NCI-H1048 (cell line): ENCODE data around the gene TLR6.

Experiments used
- DNase-seq: peaks from one replicate; lab custom pipeline; 2025; lab: John Stamatoyannopoulos, UW

Gene TLR6, protein sequence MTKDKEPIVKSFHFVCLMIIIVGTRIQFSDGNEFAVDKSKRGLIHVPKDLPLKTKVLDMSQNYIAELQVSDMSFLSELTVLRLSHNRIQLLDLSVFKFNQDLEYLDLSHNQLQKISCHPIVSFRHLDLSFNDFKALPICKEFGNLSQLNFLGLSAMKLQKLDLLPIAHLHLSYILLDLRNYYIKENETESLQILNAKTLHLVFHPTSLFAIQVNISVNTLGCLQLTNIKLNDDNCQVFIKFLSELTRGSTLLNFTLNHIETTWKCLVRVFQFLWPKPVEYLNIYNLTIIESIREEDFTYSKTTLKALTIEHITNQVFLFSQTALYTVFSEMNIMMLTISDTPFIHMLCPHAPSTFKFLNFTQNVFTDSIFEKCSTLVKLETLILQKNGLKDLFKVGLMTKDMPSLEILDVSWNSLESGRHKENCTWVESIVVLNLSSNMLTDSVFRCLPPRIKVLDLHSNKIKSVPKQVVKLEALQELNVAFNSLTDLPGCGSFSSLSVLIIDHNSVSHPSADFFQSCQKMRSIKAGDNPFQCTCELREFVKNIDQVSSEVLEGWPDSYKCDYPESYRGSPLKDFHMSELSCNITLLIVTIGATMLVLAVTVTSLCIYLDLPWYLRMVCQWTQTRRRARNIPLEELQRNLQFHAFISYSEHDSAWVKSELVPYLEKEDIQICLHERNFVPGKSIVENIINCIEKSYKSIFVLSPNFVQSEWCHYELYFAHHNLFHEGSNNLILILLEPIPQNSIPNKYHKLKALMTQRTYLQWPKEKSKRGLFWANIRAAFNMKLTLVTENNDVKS

DNA sequence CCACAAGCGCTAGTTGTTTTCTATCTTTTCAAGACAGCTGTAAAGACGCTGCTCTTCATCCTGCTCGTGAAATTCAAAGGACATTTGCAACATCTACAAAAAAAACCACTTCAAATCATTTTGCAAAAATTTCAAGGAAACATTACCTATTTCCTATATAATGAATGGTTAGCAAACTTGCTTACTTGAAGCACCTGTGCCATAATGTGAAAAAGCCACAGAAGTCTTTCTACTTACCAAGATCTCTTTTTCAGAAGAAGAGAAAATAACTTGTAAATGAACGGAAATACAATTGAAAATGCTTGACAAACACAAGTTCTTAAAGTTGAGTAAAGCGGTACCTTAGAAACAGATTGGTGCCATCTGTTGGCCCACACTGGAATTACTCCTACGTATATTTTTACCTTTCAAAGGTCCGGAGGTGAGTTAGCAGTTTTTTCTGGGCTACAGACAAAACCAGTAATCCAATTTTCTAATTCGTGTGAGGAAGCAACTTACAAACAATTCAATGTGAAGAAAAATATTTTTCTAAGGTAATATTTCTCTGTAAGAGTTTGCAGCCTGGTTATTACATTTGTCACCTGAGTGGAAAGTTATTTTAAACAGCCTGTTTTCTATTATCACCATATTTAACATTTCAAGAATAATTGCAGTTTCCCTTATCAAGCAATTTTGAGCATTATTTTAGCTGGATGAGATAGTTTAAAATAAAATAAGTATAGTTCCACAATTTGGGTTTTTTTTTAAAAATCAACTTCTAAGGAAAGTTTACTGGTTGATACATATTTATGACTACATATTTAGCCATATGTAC is at the start of gene TLR6:
Gene TLR6, minus strand, starts transcription at position 294 of the 814 bp plus-strand sequence. CDS start 27,344 bp downstream, outside the sequence.
- peak; percentile 35 for DNase-seq

DNA sequence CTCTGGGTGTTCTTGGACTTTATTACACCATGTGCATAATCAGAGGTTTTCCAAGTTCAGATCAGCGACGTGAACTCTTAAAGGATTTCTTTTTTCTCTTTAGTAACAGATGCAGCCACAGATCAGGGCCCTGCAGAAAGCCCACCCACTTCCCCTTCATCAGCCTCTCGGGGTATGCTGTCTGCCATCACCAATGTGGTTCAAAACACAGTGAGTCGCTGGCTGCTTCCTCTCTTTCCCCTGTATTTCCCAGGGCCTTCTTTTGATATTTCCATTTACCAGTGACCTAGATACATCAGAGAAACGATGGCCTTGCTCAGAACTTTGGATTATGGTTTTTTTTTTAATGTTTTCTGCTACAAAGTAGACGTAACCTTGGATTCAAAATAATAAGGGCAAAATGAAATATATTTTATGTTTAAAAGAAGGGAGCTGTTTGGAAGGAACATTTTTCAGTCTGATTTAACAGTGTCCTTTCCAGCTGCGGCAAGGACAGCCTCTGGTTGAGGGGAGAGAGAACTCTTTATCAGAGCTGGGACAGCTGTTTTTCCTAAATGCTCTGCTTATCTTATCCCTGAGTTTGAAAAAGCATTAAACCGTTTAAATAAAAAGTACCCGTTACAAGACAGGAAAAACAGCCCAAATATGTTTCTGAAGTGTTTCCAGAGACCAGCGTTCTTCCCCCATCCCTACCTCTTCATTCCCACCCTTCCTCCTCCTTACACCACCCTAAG is 49.2 kb upstream of the TLR6 start:
- no peak for DNase-seq

DNA sequence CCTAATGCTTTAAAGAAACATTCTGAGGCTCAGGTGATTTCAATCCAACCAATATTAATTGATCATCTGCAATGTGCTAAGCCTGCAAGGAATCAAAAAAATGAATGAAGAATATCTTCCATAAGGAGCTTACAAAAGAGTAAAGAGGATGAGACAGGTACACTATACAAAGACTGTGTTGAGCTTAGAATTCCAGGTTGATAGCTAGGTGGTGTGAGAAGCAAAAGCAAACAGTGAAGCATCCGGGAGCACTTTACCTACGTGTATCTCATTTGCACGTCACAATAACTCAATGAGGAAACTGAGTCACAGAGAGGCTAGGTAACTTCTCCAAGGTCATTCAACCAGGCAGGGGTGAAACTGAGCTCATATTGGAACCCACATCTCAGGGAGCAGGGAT is 48.1 kb upstream of the TLR6 start:
- DNase-seq: no peak

DNA sequence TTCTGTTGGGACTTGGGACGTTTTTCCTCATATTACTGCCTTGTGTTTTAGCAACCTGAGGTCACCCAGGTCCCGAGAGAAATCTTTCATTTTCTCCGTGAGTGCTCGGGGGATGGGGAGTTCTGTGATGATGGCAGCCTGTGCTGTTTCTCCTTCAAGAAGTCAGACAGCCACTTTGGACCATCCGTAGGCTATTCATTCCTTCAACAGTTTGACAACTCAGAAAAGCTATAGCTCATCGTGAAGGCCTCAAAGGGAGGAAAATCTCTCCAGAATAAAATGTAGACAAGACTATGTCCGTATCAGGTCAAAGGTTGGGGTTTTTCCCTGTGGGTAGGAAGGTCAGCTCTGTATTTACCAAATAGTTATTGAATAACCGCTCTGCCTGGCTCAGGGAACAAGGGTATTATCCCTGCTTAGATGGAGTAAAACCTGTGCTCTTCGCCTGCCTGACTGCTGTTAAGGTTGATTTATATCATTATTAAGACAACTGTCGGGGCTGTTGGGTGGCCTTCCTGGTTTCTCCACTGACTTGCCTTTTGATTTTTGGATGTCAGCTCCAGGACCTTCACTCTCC is 47.6 kb upstream of the TLR6 start:
- no peak for DNase-seq

DNA sequence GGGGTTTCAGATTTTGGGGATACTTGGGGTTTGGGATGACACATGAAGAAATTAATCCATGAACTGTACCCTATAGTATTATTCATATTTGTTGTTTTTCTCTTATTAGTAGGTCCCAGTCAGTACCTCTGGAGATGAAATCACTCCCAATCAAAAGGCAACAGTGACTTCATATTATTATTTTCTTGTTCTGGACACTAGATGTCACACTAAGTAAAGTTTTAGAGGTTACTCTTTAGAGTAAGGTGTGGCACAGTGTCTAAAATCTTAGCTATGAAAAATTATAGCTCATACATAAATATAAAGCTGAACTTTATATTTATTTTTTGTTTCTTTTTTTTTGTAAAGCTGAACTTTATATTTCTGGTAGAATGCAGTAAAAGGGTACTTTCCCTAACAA is 46.1 kb upstream of the TLR6 start:
- peak; percentile 23 for DNase-seq

DNA sequence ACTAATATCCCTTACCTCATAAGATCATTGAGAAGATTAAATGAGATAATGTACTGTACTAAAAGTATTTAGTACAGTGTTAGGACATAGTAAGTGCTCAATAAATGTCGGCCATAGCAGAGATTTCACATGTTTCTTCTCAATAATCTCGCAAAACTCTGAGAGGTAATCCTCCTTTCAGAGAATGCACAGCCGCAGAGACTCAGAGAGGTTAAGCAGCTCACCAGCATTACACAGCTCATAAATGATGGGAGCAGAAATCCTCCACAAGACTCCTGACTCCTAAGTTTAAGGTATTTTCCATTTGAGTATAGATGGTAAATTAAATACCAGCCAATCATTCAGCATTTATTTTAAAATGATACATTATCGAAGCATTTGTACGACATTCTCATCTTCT is 45.6 kb upstream of the TLR6 start:
- no peak for DNase-seq

DNA sequence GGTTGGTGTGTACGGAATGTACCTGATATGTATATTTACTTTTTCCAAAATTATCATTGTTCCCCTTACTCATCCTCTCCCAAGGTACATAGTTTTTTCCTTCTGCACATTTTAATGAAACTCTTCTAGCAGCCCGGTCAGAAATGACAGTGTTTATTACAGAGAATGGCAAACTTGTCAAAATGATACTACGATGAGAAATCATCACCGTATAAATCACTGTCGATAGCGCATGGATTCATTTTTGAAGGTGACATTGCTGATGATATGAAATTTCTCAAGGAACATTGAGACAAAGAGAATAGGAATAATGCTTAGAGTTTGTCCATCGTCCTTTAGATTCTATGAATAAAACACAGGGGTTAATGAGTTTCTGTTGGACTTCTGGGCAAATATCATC is 41.6 kb upstream of the TLR6 start:
- DNase-seq: no peak

DNA sequence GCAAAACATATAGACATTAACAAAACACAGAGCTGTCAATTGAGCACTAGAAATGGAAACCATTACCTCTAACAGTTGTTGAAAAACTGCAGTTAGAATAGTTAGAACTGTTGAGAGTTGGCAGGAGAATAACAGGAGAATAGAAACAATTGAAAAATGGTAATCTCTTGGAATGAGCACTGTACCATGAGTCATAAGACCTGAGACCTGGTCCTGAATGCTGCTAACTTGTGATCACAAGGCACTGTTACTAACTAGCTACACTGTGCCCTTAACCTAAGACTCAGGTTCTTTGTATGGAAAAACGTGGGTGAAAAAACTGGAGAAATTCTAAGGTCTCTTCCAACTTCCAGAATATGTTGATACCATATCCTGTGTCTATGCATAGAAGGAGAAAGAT is 40.3 kb upstream of the TLR6 start:
- no peak for DNase-seq

DNA sequence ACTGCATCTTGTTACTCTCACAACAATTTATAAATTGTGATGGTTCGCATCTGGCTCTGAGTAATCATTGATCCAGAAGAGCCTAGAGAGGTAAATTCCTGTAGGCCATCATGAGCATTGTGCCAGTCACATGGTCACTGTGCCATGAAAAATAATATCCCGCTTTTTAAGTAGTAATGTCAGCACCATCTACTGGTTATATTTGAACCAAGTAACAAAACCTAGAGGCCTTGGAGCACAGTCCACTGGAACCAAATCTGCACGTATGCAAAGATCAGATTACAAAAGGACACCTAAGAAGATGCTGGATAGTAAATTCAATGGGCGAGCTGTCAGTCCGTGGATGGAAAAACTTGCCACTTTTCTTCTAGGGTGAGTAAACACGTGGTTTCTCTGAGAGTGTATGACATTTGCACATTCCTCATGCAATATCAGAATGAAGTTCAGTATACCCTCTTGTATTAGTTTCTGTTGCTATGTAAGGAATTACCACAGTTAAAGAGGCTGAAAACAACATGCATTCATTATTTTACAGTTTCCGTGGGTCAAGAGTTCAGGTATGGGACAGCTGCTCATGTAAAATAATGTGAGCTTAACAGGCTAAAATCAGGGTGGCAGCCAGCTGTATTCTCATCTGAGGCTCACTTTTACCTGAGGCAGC is 37.8 kb upstream of the TLR6 start:
- no peak for DNase-seq

DNA sequence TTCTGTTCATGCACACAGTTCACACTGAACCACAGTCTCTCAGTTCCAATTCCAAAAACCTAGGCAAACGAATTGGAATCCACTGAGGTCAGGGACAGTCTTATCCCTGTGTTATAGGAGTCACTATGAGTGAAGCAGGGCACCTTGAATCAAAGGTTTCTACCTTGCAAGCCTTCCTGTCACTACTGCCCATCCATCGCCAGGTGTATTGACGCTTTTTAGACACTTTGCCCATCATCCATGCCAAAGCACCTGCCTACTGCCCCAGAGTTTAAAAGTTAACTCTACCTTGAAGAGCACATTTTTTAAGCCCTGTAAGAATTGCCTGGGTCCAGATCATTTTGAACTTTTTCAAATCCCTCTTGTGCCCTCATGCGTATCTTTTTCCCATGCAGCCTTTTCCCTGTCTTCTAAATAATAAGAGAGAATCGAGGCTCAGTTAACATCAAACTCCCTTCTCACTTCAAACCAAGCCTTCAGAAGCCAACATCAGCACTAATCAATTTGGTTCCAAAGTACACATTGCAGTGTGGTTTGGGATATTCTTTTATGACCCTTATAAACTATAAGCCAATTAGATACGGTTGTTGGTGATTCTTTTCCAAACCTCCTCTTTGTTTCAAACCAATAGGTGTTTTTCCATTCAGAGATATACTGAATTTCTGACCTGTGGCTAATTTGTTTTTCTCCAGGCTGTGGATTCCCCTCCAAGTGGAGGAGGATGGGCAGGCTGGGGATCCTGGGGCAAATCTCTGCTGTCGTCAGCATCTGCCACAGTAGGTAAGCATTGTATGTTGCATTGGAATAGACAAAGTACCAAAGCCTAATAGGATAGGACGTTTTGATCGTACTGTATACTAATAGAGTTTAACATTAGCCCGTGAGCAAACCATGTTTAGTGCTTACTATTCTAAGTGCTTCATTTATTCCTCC is 34.7 kb upstream of the TLR6 start:
- DNase-seq: no peak

DNA sequence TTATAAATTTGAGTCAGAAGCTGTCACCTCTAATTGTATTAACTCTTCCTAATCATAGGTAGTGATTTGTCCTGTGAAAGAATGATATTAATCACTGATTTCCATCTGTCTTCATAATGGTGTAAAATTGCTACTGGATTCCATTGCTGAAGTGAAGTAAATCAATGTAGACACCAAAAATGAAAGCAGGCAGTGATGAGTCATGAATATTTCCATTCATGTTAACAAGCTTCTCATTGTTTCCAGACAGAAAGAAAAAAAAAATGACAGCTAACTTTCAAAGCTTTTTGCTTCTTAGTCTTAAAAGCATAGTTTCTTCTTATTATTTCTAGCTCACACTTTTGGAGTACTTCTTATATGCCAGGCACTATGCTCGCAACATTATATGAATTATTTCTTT is 32.5 kb upstream of the TLR6 start:
- no peak for DNase-seq

DNA sequence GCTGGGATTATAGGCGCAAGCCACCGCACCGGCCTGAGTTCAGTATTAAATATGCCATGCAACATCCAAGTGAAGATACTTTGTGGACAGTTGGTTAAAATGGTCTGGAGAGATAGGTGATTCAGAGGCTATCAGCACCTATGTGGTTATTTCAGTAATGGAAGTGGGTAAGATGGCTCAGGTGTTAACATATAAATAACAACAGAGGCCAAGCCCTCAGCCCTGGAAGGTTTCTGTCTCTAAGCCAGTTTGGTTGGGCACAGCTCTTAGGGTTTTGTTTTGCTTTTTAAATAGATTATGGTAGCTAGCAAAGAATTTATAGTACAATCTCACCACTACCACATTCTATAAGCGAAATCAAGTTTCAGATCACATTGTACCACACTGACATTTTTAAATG is 27.6 kb upstream of the TLR6 start:
- no peak for DNase-seq

DNA sequence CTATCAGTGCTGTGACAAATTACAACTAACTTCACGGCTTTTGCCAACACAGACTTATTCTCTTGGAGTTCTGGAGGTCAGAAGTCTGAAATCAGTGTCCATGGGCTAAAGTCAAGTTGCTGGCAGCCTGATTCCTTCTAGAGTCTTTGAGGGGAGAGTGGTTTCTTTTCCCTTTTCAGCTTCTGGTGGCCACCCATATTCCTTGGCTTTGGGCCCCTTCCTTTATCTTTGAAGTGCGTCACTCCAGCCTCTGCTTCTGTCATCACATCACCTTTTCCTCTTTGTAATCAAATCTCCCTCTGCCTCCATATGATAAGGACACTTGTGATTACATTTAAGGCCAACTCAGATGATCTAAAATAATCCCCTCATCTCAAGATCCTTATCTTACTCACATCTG is 20.0 kb upstream of the TLR6 start:
- DNase-seq: no peak

DNA sequence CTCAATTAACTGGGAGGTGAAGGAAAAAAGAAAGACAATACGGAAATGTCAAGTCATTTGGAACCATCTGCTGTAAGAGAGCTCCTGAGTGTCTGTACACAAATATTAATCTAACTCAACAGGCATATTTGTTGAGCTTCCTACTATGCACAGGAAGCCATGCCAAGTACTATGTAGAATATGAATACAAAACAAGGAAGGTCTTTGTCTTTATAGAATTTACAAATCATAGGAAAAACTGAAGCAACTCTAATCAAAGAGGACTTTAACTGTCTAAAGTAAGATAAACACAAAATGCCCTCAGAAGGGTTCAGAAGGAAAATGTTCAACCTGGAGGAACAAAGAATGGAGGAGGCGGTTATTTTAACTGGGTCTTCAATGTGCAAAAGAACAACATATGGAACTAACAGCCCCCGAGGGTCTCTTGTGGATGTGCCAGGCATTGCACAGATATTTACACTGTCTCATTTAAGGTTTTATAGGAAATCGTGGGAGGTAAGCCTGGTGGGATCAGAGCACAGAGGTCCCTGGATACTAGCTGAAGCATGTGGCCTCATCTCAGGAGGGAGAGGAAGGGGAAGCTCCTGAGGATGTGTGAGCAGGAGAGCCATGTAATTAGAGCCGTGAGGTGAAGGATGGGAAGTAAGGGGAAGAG is 16.8 kb upstream of the TLR6 start:
- no peak for DNase-seq

DNA sequence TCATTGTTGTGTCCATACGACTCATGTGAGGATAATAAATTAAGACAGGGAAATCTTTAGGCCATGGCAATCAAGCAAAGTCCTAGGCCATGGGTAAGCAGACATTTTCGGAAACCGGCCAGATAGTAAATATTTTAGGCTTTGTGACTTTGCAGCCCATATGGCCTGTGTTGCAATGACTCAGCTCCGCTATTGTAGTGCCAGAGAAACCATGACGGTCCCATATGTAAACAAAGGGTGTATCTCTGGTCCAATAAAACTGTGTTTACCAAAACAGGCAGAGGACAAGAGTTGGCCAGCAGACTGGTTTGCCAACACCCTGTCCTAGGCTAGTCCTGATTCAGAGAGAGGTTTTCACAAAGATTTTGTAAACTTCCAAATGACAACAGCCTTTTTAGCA is 16.0 kb upstream of the TLR6 start:
- no peak for DNase-seq

DNA sequence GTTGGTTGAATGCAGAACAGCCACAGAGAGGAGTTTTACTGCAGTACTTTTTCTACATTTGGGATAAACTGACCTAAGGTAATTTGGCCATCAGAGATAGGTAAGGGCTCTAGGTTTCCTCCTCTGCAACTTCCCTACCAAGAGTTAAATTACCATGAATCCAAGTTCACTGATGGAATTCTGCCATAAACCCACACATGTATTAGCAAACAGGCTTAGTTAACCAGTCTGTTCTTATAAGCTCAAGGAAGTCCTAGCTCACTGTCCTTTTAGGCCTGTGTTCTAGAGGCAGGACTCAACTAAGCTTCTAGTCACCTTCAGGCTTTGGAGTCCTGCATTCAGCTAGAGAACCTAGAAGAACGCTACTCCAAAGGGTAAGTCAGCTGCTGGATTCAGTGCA is 15.0 kb upstream of the TLR6 start:
- no peak for DNase-seq

DNA sequence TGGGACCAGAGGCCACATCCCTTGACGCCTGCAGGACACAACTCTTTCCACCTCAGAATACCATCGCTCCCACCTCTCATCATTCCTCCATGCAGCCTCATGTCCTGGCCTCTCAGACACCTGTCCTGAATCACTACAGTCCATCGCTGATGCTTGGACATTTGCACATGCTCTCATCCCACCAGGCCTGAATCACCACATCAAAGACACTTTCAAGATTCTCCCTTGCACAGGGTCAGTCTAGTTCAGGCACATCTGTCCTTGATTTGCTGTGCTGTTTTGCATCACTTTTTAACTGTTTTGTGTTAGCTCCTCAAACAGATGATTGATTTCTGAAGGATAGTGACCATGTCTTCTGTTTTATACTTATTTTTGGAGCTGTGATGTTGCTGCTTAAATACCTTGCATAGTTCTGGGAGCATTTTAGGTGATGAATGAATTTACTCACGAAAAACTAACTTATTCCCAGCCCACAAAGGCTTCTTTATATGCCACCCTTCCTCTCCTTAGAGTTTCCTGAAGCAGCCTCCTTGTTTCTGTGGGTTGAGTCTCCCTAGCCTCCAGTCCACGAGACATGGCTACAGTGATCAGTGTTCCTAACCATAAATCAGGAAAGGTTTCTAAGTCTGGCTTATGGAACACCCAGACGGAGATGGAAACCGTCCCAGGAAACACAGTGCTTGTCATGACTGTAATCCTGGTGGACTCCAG is 13.6 kb upstream of the TLR6 start:
- no peak for DNase-seq

DNA sequence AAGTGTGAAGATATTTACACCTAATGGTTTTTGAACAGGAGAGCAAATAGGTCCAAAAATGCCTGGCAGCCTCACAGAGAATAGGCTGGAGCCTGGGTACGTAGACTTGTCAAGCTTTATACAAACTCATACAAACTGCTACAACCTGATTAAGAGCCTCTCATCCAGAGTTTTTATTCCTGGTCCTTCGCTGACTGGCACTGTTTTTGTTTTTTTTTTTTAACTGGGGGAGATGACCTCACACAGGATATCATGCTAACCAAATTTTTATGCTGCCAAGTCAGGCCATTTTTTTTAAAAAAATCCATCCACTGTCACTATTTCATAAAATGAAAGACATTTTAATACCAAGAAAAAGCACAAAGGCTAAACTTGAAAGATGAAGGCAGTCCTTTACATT is 12.9 kb upstream of the TLR6 start:
- no peak for DNase-seq
